Activated CD8-positive, alpha-beta memory T cell treated with anti-CD3 and anti-CD28 coated beads for 48 hours (primary cell): ENCODE data around the gene ZBTB4.

Experiments
- DNase-seq, 3 experiments: peaks; one replicate each; pipeline ENCODE4 v3.0.0-alpha.2; 2020; ENCODE audit warnings: low read depth in 2 of 3, low spot score in 2 of 3

ZBTB4 gene

DNA sequence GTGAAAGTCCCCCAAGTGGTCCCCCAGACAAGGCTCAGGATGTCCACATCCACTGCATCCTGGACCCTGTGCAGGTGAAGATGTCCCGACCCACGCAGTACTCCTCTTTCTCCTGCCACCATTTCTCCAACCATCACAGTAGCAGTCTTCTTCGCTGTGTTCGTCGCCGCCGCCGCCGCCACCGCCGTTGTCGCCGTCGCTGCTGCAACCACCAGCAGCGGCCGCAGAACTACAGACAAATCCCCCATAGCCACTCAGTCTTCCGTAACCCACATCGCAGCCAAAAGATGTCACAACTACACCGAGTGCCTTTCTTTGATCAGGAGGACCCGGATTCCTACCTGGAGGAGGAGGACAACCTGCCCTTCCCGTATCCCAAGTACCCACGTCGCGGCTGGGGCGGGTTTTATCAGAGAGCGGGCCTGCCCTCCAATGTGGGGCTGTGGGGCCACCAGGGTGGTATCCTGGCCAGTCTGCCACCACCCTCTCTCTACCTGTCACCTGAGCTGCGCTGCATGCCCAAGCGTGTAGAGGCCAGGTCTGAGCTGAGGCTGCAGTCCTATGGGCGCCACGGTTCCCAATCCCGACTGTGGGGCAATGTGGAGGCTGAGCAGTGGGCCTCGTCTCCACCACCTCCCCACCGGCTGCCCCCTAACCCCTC, 53.1 kb downstream of the ZBTB4 start:
- no peak for DNase-seq

DNA sequence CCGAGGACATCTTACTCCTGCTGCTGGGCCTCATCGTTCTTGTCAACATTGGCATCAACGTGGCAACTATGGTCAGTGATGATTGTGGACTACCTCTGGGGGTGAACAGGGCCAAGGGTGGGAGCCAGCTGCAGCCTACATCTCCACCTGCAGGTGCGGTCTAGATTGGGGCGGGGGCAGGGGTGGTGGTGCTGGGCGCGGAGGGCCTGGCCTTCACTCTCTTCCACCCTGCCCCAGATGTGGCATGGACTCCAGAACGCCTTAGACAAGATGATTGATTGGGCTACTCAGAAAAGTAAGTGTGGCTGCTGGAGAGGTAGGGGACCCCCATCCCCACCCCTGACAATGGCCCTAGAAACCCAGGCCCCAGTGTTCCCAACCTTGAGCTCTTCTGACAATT, 53.7 kb downstream of the ZBTB4 start:
- DNase-seq, result no peak

GRCh38 chr17:7425316-7425715, 54.1 kb downstream of the ZBTB4 start, which contains the start of gene SPEM2:
Gene SPEM2, plus strand, starts transcription at chr17:7425616. Its CDS starts 73 bp downstream, at chr17:7425689.
- DNase-seq, result no peak

GRCh38 chr17:7423679-7424078, 55.8 kb downstream of the ZBTB4 start:
- no peak for DNase-seq

DNA sequence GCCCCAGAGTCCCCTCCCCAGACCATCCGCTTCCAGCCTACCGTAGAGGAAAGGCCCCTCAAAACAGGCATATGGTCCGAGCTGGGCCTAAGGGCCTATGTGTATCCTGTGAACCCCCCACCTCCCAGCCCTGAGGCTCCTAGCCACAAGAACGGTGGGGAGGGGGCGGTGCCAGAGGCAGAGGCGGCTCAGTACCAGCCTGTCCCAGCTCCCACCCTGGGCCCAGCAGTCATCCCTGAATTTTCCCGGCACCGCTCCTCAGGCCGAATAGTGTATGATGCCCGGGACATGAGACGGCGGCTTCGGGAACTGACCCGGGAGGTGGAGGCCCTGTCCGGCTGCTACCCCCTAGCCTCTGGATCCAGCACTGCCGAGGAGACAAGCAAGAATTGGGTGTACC, 58.2 kb downstream of the ZBTB4 start:
- DNase-seq, result no peak

- no peak for DNase-seq
Observed at GRCh38 chr17:7419819-7420610, 59.4 kb downstream of the ZBTB4 start, which contains the start of gene SPEM1. Gene SPEM1, plus strand, starts transcription at chr17:7420324. Its CDS starts 61 bp downstream, at chr17:7420385.

DNA sequence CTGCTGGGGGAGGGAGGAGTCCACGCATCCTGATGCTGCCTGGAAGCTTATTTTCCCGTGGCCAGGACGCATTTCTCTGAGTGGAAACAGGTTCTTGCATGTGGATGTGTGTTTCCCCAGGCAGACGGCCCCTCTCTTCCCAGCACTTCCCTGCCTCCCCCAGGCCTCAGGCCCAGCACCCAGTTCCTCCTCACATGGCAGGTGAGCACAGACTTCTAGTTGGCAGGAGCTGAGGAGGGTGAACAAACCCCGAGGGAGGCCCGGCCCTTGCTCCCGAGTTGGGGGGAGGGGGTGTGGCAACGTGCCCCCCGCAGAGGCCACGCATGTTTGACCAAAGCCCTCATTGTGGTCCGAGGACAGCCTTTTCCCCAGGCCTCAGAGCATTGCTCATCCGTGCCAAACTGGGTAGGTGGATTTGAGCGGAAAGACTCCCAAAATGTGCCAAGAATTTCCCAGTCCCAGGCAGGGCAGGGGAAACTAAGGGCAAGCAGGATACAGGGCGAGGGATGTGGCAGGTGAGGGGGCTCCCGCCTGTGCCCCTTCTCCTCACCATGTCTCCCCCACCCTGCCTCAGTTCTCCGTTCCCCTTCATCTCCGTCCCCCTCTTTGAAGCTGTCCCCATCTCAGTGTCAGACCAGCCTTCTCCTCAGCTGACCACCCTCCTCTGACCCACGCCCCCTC, 60.8 kb downstream of the ZBTB4 start:
- no peak for DNase-seq

DNA sequence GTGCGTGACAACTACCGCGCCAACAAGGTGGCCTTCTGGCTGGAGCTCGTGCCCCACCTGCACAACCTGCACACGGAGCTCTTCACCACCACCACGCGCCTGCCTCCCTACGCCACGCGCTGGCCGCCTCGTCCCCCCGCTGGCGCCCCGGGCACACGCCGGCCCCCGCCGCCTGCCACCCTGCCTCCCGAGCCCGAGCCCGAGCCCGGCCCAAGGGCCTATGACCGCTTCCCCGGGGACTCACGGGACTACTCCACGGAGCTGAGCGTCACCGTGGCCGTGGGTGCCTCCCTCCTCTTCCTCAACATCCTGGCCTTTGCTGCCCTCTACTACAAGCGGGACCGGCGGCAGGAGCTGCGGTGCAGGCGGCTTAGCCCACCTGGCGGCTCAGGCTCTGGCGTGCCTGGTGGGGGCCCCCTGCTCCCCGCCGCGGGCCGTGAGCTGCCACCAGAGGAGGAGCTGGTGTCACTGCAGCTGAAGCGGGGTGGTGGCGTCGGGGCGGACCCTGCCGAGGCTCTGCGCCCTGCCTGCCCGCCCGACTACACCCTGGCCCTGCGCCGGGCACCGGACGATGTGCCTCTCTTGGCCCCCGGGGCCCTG, 62.3 kb downstream of the ZBTB4 start:
- DNase-seq, result no peak

DNA sequence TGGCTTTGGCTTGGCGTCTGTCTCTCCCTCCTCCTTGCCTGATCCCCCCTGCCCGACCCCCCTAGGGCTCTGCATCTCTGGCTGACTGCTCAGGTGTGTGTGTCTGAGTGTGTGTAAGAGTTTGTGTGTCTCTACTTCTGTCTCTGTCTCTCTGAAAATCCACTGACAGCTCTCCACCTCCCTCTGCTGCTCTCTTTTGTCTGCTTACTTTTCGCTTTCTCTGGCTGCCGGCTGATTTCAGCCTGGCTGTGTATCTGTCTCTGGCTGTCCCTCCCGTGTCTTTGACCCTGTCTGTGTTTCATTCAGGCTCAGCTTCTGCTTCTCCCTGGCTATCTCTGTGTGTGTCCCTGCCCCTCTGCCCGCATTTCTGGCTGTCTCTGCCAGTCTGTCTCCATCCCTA, 63.1 kb downstream of the ZBTB4 start:
- DNase-seq, result no peak

- DNase-seq, result no peak
Observed at GRCh38 chr17:7415784-7416183, 63.6 kb downstream of the ZBTB4 start.

GRCh38 chr17:7414837-7415236, 64.6 kb downstream of the ZBTB4 start:
- DNase-seq, result no peak

GRCh38 chr17:7413346-7413985, 66.0 kb downstream of the ZBTB4 start:
- DNase-seq, result no peak

- no peak for DNase-seq
Observed at GRCh38 chr17:7411427-7411750, 68.0 kb downstream of the ZBTB4 start.

DNA sequence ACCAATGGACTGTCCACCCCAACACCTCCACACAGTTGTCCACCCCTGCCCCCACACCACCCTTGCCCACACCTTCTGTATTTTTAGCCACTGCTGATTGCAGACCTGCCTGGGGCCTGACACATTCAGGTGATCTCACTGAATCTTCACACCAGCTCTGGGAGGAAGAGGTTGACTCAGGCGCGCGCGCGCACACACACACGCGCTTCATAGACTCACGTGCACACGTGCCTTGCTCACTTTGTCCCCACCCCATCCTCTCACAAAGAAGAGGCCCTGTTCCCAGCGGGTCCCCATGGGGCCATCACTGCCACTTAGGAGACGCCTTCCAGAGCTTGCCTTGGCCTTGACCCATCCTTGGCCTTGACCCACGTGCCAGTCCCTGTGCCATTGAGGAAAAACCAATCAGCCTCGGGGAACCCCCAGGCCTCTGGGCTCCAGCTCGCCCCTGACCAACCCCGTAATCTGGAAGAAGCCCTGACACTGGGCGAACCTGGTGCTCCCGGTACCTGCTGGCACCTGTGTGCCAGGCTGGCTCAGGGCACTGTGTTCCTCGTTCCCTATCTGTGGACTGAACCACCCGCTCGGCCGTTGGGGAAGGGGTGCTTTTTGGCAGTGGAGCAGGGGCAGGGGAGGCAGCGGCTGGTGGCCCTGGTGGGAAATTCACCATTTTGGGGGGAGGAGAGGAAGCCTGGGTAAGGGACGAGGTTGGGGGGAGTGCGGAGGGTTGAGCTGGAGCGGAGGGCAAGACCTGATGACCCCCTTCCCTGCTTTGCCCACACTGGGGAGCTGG, 68.6 kb downstream of the ZBTB4 start:
- DNase-seq, result no peak

DNA sequence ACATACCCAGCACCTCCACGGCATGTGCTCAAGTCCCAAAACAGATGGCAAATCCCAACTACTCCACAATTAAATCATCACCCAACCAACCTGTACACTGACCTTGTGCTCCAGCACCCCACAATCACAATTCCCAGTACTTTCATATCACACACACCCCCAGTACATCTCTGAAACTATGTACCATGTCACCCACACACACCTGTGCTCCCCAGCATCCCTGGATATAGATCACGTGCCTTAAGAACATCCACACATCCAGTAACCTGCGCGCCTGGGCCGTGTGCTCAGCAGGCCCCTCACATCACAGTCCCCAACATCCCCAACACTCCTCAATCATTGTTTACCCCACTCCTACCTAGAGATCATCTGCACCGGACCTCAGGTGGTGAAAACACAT, 69.7 kb downstream of the ZBTB4 start:
- no peak for DNase-seq
